T-helper 2 cell treated with Interferon-gamma antibody and Interleukin-4, amounts not matched to agents 100 ng/mL and 5 ng/mL, for 36 hours (primary cell): ENCODE measurements around the gene SENP2. TPM values are rescaled to one million over a fixed set of nuclear protein-coding genes. Genes with fewer than 3 reads are reported as not detected.

Experiments
- intact Hi-C: fragments of 100-400 bp; cut with micrococcal nuclease; formaldehyde crosslinking; loops from one replicate; pipeline ENCODE4 v1.15.1; 2023
- total RNA-seq: library from RNA; stranded (reverse); gene quantifications from 2 replicates; pipeline ENCODE4 v1.2.3, GENCODE V29; 2022

The SENP2 gene
- total RNA-seq, 1 donor from 2014 or later: 29.8 TPM

- intact Hi-C loops: no loop called here
Measured at GRCh38 chr3:185678027-185678426, 91.9 kb downstream of the SENP2 start.

GRCh38 chr3:185680231-185680630 is 94.1 kb downstream of the SENP2 start:
- intact Hi-C loops: no loop called here

Other genes with a start within 250 kb of the SENP2 start
- gene MAP3K13, start 223.2 kb upstream of the SENP2 start, total RNA-seq: 10.3 and 11.8 TPM in 2 replicates
- 20.9 and 21.2 TPM in 2 replicates for gene TMEM41A, start 87.3 kb upstream of the SENP2 start, total RNA-seq
- not detected in 2 replicates for gene LIPH, start 33.7 kb upstream of the SENP2 start, total RNA-seq
- 0.07 TPM in 1 of 2 replicates, not detected in the other for gene IGF2BP2, start 238.7 kb downstream of the SENP2 start, total RNA-seq